Cardiac fibroblast (primary cell): Measurements from ENCODE around the gene ARHGEF1.
A peak's percentile ranks its signal among the peaks of the same experiment; 100 is the strongest.

Experiments
- DNase-seq, 2 donors: peaks; one replicate each; pipeline versions ENCODE4 v3.0.0 to v3.0.0-alpha.2; 2010; ENCODE audit warnings: low read depth in 2 of 2
- H3K4me3 ChIP-seq, 2 donors: replicated peaks in 1 of 2; 1 replicate in 1 of 2; 2 replicates in 1 of 2; pipeline ENCODE4 v1.5.1; 2011; ENCODE audit warnings: low read depth in 2 of 2, low read length in 2 of 2, mild to moderate bottlenecking in 2 of 2, moderate library complexity in 1 of 2
- CTCF ChIP-seq: IDR thresholded peaks from one replicate; pipeline ENCODE4 v1.5.1; 2011; ENCODE audit warnings: low read depth, mild to moderate bottlenecking, low read length, inconsistent platforms

ARHGEF1 gene

DNA sequence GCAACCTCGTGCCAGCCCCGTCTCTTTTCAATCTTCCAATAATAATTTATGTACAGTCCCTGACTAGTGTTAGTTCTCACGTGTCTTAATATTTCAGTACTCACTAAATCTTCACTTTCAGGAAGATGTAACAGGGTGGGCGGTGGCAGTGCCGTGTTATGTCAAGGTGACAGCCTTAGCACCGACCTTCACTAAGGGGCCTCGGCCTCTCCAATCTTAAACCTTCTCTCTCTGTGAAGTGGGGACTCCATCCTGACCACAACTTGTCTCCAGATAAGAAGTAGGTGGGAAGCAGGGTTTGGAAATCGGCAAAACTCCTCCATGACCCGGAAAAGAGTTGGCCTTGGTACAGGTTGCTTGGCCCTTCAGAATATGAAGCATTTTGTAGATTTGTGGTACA lies 21.1 kb upstream of the ARHGEF1 start:
- DNase-seq, result no peak
- peak overlapping the region in 1 of 2 donors; percentile 68 for H3K4me3 ChIP-seq

DNA sequence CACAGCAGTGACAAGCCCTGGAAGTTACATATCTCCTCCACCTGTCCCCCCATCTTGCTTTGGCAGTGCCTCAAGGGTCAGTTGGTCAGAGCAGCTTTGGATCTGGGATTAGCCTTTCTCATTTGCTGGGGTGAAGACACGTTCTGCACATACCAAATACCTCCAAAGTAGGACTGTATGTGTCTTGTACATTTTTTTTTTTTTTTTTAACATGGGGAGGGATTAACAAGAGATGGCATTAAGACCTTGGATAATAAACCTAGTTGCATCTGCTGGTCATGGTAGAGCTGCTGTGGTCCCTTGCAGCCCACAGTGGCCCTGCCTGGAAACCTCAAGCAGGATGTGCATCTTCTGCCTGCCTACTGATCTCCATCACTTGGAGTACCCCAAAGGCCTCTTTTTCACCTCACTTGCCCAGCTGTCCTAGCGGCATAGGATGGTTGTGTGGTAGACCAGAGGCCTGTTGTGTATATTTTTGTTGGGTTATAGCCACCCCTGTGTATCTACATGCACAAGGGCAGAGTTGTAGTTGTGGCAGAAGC lies 20.5 kb upstream of the ARHGEF1 start:
- H3K4me3 ChIP-seq, result peak overlapping the region in 1 of 2 donors; percentile 68
- TF ChIP-seq CTCF, result no peak

More for the DNA sequence above, 21.1 kb upstream of the ARHGEF1 start:
- TF ChIP-seq CTCF, result no peak

DNA sequence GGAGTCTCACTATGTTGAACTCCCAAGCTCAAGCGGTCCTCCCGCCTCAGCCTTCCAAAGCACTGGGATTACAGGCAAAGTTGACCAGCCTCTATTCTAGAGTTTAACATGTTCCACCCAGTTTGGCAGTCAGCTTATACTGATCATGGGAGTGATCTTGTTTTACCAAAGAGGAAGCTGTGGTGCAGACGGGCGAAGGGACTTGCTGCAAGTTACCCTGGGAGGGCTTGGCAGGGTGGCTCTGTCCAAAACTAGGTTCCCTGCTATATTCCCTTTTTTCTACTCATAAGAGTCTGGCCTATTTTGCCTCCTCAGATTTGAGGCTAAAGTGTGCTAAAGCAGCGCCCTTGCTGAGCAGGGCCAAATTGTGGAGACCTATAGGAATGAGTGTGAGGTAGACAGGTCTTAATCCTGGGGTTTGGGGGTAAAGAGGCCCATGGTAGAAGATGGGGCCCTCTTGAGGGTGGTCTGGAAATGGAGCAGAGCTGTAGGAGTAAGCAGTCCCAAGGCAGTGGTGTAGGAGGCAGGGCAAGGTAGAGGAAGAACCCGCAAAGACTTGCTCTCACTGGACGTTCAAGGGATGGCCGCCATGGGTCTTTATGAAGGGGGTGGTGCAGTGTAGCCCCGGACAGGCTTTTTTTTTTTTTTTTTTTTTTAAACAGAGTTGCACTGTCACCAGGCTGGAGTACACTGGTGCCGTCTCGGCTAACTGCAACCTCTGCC lies 19.6 kb upstream of the ARHGEF1 start:
- no peak overlapping the region for H3K4me3 ChIP-seq
- DNase-seq, result no peak
- no peak for TF ChIP-seq CTCF

More for the DNA sequence above, 20.5 kb upstream of the ARHGEF1 start:
- DNase-seq, result no peak

GRCh38 chr19:41864374-41864773 lies 18.6 kb upstream of the ARHGEF1 start:
- DNase-seq, result no peak
- no peak overlapping the region for H3K4me3 ChIP-seq
- TF ChIP-seq CTCF, result no peak

DNA sequence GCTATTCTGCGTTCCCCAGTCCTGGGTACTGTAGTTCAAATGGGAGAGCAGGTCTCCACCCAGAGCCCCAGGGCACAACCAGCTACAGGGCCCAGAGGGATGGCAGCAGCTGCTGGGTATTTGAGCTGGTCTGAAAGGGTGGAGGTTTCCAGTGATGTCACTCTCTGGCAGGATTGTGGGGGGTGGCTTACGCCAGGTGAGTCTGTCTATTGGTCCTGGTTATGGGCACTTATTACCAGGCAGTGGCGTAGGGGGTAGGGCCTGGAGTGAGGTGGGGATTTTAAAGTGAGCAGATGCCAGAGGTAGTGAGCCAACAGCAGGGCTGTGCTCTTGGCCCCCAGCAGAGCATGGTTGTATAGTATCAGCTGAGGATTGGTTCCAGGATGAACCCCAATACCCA lies 16.7 kb upstream of the ARHGEF1 start:
- DNase-seq, result no peak
- TF ChIP-seq CTCF, result no peak
- no peak overlapping the region for H3K4me3 ChIP-seq

DNA sequence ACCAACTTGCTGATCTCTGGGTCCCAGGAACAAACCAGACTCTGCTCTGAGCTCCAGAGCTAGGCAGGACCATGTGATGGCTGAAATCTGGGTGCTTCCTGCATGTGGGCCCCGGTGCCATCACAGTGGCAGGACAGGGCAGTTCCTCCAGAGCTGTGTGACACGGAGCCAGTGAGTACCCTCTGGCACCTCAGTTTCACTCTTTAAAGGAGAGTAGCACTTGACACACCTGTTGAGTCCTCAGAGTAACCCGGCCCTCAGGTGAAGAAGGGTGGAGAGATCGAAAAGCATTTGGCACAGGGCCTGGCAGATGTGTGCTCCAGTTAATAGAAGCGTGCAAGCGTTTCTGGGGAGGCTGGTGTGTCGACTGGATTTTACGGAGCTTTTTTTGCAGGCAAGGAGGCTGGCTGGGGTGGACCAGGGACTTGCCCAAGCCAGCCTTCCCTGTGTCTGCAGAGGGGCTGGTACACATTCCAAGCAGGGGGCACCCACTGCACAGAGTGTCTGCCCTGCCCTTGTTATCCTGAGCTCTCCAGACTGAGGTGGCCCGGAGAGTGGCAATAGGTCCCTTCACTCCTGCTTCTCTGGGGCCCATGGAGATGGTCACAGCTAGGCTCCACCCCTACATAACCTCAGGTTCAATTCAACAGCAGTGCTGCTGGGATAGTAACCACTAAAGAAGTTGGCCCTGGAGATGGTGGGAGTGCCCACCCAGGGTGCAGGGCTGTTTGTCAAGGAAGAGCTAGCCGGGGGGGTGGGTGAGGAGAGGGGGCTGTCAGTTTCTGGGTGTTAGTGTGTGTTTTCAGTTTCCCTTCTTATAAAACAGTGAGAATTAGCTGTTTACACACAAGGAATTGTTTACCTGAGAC lies 14.6 kb upstream of the ARHGEF1 start:
- no peak overlapping the region for H3K4me3 ChIP-seq
- DNase-seq, result no peak
- TF ChIP-seq CTCF, result no peak
